ENCODE data around the gene HEY2.
"Not testable (repeated sequence)": the region's sequence is repeated elsewhere in the genome, so short reads cannot be mapped to it uniquely, and the experiment has no call there.

Gene HEY2

DNA sequence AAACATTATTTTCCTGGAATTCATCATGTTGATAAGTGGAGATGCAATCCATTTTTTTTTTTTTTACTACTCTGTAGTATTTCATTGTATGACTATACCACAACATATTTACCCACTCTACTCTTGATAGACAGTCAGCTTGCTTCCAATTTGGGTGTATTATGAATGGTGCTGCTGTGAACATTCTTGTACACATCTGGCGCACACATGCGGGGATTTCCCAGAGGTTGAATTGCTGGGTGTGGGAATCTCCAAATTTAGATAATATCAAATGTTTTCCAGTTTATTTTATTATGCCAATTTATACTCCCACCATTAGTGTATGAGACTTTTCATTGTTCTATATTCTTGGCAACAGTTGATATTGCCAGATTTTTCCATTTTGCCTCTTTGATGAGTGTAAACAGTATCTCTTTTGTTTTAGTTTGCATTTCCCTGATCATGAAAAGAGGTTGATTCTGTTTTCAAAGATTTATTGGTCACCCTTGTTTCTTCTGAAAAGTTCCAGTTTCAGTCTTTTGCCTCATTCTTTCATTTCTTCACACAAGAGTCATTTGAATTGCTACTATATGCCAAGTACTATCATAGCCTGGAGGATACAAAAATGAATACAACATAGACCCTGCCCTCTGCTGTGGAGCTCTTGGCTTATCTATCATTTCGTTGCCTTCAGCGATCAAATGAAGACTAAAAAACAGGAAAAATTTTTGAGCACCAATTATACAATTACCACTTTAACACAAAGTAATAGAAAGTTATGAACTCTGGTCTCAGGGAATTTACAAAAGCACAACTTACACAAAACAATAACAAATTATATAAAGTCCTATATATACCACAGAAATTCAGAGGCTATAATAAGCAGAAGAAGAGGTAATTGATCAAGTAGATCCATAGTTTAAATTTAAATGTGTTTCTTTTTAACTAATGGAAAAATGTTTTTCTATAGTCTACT is 24.2 kb downstream of the HEY2 start:
- DNase-seq = no peak

- DNase-seq = not testable (repeated sequence)
These were observed 26.8 kb downstream of the HEY2 start for GRCh38 chr6:125776107-125776826.

GRCh38 chr6:125779924-125780539 is 30.6 kb downstream of the HEY2 start:
- DNase-seq = peak; percentile 94 to 99

DNA sequence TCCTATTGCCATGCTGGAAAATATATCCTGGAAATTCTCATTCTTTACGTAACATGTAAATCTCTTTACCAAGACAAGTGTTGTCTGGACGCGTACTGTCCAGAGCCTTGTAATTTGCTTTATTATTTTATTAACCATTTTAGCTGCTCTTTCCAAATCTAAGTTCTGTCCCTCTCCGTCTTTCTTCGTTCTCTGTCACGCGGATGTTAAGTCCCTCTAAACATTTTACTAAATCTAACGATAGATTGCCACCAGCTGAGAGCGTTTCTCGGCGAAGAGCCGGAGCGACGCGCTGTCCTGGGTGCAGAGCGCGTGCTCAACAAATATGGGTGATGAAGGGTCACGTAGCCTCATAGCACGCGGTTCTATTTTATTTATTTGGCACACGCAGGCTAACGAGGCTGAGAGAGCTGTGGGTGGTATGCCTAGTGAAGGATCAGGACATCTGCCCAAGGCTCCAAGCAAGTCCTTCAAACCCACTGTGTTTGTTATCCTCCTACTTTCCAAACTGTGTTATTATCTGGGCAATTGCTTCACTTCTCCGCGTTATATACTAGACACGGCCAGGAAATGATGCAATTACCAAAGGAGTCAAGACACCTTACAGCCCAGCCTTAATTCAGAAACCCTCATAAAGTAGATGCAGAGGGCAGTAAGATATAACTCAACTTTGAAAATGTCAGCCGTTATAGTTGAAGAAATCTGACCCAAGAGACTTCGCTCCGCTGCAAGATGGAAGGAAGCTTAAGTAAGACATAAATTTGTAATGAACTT is 31.3 kb downstream of the HEY2 start:
- peak; percentile 74 to 82 for DNase-seq

- no peak for DNase-seq
These were observed 32.0 kb downstream of the HEY2 start for GRCh38 chr6:125781314-125781868.

DNA sequence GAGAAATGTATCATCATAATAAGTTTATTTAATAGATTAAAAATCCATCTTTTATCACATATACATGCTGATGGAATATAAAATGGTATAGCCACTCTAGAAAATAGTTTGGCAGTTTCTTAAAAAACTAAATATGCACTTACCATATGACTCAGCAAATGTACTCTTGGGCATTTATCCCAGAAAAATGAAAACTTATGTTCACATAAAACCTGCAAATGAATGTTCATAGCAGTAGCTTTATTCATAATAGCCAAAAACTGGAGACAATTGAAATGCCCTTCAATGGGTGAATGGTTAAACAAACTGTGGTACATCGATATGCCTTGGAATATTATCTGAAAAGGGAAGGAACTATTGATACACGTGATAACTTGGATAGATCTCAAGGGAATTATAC is 34.9 kb downstream of the HEY2 start:
- no peak for DNase-seq

DNA sequence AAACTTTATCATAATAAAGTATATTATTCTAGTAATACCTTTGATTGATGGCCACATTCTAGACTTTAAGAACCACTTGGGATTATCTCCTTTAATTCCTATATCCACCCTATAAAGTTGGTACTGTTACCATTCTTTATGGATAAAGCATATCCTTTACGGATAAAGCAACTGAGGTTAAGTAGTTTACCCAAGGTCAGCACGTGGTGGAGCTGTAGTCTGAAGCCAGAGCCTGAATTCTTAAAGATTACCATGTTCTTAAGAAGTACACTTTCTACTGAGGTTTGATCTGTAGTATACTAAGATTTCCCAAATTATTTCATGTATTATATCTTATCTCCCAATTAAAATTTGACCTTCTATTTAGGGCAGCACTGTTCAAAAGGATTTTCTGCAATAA is 38.4 kb downstream of the HEY2 start:
- peak; percentile 46 to 56 for DNase-seq

- DNase-seq = no peak
These were observed 39.7 kb downstream of the HEY2 start for GRCh38 chr6:125789167-125789566.

- DNase-seq = peak; percentile 59 to 74
These were observed 40.3 kb downstream of the HEY2 start for GRCh38 chr6:125789576-125790357.

DNA sequence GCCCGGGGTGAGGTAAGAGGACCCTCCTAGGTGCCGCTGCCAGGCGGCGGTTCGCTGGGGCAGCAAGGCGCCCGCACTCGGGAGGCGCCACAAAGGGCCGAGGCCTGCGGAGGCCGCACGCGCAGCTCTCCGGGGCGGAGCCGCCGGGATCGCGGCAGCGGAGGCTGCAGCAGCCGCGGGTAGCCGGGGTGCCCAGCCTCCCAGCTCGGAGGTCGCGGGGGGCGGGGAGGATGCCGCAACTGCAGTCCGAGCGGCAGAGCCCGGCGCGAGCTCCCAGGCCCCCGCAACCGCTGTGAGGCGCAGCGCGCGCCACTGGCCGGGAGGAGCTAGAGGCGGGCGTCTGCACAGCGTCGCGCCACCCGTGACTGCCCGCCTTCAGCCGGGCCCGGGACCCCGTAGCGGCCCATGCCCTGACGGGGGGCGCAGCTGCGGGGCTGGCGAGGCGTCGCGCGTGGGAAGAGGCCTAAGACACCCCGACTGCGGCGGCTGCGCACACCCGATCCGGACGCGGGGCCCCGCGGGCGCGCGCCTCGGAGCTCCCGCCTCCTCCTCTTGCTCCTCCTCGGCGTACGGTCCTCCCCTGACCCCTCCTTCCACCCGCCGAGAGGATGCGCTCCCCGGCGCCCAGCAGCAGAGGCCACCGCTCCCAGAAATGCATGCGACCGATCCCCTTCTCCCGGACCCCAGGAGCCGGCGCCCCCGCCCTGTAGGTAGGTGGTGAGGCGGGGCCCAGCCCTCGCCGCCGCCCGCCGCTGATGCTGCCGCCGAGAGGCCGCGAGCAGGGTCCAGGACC is 41.1 kb downstream of the HEY2 start, which contains the start of gene NCOA7:
Gene NCOA7, plus strand, starts transcription at position 603 of the 793 bp plus-strand sequence. CDS start 24,395 bp downstream, outside the sequence.
- DNase-seq = peak; percentile 78 to 84

GRCh38 chr6:125791151-125791819 is 41.9 kb downstream of the HEY2 start:
- DNase-seq = peak in 1 of 2 donors; percentile 50

- DNase-seq = no peak
These were observed 42.4 kb downstream of the HEY2 start for GRCh38 chr6:125791820-125792165.

DNA sequence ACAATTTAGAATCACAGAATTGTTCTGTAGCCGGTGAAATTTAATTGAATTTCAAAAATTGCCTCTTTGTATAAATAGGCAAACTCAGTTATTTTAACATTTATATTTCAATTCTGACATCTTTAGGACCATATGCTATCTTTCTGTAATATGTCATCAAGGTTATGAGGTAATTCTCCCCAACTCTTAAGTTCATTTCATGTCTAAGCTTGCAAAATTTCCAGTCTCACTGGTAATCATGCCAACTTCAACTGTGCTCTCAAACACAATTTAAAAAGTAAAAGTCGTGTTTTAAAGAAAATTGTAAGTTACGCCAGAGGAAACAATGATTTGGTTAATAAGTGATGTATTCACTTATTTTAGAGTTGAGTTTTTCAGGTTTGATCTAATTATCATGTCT is 42.7 kb downstream of the HEY2 start:
- DNase-seq = no peak

DNA sequence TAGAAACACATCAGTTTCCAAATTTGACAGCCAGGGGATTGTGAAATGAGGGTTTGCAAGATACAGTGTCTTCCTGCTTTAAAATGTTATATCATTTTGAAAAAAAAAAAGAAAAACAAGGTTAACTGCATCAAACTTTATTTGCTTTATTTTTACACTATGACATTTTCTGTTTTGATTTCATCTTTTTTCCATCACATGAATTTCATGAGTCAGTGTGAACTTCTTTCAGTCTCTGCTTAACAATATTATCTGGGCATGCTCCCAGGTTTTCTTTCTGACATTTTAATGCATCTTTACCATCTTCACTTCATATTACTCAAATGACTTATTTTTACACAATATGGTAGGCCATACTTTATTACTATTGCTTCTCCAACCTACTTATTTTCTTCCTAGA is 43.2 kb downstream of the HEY2 start:
- DNase-seq = no peak

DNA sequence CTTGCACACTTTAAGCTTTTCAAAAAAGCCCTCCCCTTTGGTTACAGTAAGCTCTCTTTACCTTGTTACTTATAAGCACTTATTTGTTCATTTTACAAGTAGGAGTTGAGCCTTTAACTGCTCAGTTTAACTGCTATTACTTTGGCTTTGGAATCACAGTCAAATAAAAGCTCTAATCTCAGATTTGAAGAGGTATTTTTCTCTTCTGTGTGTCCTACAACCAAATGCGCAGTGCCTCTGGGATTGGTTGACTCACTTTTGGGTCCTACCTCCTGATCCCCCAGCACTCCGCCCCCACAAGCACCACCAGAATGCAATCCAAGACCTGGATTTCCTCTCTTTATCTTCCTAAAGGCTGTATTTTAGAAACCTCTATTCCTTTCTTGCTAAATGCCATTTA is 43.8 kb downstream of the HEY2 start:
- peak in 1 of 2 donors; percentile 10 for DNase-seq

DNA sequence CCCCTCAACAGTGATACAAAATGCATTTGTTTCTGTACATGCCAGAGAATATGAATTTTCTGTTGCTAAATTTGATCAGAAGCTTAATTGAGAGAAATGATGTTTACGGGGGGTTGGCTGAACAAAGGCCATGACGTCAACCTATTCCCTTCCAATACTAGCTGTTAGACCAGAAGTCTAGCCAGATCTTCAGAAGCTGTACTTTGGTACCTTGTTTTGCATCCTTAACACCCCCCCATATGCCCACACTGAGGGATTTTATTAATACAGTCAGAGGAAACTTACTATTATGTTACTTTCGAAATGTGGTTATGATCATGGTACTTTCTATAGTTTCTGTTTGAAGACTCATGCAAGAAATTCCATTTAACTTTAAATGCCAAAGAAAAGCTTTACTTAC is 44.4 kb downstream of the HEY2 start:
- no peak for DNase-seq

GRCh38 chr6:125794342-125795137 is 45.1 kb downstream of the HEY2 start:
- DNase-seq = no peak

GRCh38 chr6:125795301-125795700 is 45.9 kb downstream of the HEY2 start:
- DNase-seq = no peak
